GM19351 (cell line): Measurements from ENCODE around the gene ATP7A.
"Not testable (repeated sequence)": the region's sequence is repeated elsewhere in the genome, so short reads cannot be mapped to it uniquely, and the experiment has no call there.

Source experiments
- ATAC-seq: cut with Tn5 transposase; IDR thresholded peaks from one replicate; pipeline ENCODE4 v1.9.1; 2021; ENCODE audit warnings: mild to moderate bottlenecking, moderate library complexity; ENCODE audit not compliant: unreplicated experiment

The ATP7A gene

DNA sequence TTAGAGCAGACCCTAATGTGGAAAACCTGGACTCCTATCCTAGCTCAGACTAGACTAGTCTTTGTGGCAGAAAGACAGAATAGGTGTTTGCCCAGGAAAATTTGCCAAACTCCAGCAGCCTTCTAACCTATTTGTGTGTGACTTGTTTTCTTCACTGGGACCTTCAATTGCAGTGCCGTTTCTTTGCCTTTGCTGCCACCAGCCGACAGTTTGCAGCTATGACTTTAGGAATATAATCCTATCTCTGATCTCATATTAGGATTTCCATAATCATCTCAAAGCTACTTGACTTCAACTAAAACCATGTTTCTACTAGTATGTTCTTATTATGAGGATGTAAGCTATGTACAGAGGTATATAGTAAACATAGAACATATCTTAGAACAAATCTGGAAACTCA, 119.2 kb downstream of the ATP7A start:
- peak; percentile 58 for ATAC-seq

DNA sequence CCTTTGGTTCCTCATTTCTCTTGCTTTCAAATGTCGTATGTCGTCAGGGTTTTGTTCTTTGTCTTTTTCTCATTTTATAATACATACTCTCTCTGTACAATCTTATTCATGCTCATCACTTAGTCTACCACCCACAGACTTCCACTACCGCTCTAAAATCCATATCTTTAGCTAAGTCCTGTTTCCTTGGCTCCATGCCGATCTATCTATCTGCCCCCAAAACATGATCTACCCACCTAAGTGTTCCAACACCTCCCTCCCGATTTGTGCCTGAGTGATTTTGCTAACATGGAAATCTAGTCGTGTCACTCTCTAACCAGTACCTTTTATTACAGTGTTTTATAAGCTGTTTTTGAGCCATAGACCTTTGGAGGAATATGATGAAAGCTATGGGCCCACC, 124.6 kb downstream of the ATP7A start:
- no peak for ATAC-seq

DNA sequence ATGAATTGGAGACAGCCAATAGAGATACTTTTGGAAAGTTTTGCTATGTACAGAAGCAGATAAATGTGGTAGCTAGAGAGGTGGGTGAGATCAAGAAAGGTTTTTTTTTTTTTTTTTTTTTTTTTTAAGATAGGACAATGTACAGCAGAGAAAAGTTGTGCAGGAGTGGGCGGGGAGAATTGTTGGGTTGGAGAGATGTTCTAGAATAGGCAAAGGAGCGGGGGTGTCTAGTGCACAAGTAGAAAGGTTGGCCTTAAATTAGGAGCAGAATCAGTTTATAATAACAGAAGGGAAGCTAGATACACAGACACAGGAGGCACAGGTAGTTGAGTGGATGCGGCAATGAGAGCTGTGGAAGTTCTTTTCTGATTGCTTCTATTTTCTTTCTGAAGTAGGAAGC, 127.4 kb downstream of the ATP7A start:
- ATAC-seq = no peak

DNA sequence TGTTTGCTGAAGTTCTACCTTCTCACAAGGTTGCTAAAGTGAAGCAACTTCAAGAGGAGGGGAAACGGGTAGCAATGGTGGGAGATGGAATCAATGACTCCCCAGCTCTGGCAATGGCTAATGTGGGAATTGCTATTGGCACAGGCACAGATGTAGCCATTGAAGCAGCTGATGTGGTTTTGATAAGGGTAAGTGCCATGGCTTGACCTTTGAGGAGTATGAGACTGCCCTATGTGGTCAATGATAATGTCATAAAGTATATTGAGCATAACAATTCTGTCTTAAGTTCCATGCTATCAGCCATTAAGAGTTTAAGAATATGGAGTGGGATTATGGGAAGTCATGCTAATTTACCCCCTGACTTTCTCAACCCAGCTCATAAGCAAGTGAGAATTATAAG, 132.1 kb downstream of the ATP7A start:
- no peak for ATAC-seq

DNA sequence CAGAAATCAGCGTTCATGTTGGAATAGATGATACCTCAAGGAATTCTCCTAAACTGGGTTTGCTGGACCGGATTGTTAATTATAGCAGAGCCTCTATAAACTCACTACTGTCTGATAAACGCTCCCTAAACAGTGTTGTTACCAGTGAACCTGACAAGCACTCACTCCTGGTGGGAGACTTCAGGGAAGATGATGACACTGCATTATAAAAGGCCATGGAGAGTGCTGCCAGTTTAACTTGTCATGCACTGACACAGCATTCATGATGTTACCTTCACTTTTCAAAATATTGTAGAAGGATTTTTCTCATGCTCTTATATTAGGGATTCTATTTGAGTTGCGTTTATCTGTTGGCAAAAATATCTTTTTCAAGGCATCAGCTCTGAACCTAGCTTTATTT, 135.9 kb downstream of the ATP7A start:
- ATAC-seq = no peak

DNA sequence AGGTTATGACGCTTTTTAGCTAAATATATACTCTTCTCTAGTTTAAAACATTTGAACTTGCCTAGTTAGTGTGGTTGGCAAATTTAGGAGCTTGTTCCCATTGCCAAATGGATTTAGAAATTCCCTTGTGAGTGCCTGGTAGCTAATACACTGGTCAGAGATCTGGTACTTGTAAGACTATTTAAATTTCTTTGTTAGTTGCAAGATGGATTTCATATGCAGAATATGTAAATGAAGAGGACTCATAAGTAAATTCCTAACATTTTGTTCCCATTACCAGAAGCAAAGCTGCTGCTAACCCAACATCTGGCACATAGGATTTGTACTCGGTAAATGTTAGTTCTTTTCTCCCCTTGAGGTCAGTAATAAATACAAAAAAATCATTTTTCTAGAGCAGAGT, 137.6 kb downstream of the ATP7A start:
- ATAC-seq = no peak

DNA sequence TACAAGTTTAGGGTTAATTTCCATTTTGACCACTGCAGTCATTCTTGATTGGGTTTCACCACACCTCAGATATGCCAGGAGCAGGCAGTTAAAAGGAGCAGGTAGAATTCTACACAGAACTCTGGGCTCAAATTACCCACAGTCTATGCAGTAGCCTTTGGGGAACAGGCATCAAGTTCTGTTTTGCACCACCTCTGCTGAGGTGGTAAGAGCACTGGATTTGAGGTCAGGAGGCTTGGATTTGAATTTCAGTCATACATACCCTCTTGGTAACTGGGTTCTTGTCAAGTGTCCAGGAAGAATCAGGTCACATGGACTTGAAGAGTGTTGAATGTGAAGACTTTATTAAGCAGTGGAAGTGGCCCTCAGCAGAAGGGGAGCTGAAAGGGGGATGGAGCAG, 153.2 kb downstream of the ATP7A start:
- ATAC-seq = no peak

DNA sequence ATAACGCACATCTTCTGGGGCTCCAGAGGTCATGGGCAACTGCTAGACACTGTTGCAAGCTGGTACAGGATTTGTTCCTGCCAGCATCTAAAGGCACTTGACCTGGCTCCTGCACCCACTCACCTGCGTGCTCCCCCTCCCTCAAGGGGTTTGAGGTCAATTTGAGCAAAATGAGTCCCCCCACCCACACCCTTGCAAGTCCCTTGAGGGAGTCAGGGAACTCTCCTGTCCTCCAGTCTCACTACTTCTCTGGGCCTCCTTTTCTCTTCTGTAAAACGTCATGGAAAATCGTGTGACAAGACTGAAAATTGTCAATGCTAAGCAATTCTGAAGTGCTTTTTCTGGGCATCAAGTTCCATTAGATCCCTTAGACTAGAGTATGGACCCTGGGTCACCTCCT, 153.7 kb downstream of the ATP7A start:
- ATAC-seq = no peak

DNA sequence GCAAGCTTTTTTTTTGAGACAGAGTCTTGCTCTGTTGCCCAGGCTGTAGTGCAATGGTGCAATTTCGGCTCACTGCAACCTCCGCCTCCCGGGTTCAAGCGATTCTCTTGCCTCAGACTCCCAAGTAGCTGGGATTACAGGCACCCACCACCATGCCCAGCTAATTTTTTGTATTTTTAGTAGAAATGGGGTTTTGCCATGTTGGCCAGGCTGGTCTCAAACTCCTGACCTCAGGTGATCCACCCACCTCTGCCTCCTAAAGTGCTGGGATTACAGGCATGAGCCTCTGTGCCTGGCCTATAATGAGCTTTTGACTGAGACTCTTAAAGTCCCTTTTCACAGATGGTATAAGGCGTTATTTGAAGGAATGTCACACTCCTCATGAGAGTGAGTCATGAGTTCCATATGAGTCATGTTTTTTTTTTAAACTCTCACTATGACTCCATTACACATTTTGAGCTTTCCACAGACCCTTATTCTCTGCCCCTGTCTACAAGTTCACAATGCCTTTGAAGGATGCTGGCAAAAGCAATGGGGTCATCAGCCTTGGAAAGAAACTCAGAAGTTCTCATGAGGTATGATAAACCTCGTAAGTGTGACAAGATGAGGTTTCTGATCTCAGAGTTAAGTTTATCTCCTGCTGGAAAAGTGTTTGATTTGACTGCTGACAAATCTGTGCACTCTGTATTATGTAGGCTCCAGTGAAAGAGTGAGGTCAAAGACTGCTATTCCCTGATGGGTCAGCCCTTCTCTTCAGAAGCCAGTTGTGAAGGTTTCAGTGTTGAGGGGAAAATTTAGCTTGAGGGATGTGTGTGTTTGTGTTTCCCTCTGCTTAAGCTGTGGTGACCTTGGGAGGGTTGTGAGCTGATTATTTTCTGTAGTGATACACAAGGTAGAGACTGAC, 154.5 kb downstream of the ATP7A start:
- ATAC-seq = peak; percentile 84

DNA sequence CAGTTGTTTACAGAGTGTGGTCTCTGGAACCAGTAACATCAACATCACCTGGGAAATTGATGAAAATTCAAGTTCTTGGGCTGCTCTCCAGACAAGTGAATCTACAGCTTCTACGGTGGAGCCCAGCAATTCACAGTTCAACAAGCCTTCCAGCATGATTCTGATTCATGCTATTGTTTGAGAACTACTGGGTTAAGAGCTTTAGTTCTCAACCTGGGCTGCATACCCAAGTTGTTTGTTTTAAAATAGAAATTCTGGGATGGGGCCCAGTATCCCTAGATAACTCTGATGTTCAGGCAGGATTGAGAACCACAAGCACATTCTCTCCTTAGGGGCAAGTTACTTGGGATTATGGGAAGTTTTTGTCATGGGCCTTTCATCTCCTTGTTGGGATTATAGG, 155.6 kb downstream of the ATP7A start:
- no peak for ATAC-seq

DNA sequence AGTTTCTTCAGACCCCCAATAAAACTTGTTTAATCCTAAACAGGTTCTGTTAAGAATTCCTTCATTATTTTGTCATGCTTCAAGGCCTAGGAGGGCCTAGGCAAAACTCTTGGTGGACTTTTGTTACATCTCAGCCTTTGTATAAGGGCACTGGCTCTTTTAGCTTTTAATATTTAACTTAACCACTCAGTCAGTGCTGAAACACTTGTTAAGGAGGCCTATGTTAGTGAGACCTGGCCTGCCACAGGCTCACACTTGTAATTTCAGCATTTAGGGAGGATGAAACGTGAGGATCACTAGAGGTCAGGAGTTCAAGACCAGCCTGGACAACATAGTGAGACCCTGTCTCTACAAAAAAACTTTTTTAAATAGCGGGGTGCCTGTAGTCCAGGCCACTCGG, 160.8 kb downstream of the ATP7A start:
- ATAC-seq = no peak

DNA sequence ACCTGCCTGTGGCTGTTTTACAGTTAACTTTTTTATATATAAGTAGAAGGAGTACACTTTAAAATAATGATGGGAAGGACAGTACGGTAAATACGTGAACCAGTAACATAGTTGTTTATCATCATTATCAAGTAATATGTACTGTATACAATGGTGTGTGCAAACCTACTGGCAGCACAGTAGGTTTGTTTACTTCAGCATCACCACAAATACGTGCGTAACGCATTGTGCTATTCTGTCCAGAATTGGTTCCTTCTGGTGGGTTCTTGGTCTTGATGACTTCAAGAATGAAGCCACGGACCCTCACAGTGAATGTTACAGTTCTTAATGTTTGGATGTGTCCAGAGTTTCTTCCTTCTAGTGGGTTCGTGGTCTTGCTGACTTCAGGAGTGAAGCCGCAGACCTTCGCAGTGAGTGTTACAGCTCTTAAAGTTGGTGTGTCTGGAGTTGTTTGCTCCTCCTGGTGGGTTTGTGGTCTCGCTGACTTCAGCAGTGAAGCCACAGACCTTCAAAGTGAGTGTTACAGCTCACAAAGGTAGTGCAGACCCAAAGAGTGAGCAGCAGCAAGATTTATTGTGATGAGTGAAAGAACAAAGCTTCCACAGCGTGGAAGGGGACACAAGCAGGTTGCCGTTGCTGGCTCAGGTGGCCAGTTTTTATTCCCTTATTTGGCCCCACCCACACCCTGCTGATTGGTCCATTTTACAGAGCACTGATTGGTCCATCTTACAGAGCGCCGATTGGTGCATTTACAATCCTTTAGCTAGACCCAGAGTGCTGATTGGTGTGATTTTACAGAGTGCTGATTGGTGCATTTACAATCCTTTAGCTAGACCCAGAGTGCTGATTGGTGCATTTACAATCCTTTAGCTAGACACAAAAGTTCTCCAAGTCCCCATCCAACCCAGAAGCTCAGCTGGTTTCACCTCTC, 162.9 kb downstream of the ATP7A start:
- ATAC-seq = not testable (repeated sequence)

DNA sequence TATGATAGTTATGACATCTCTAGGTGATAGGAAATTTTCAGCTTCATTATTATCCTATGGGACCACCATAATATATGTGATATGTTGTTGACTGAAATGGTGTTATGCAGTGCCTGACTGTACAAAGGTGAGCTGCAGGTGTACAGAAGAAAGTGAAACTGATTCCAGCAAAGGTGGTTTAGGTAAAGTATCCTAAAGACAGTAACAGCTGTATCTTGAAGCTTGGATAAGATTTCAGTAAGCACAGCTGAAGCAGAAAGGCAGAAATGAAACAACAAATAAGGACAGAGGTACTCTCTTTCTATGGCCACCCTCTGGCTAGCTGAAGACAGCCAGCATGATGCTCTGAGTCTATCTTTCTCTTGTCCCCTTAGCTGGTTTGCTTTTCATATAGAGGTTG, 163.6 kb downstream of the ATP7A start:
- ATAC-seq = no peak

DNA sequence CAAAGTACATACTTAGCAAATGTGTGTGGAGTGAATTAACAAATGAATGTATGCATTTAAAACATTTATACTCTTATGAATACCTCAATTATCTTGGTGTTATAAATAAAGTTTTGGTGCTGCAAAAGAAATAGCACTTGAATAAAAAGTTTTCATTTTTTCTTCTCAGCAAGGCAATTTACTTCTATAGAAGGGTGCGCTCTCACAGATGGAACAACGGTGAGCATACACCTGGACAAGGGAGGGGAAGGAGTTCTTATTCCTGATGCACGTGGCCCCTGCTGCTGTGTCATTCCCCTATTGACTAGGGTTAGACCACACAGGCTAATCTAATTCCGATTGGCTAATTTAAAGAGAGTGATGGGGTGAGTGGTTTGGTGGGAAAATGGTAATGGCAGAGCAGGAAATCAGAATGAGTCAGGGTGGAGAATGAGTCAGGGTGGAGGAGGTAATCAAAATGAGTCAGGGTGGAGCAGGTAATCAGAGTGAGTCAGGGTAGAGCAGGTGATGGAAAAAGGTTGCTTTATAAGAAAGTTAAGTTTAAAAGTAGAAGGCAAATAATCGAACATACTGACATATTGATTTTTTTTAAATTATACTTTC, 165.4 kb downstream of the ATP7A start:
- ATAC-seq = no peak

DNA sequence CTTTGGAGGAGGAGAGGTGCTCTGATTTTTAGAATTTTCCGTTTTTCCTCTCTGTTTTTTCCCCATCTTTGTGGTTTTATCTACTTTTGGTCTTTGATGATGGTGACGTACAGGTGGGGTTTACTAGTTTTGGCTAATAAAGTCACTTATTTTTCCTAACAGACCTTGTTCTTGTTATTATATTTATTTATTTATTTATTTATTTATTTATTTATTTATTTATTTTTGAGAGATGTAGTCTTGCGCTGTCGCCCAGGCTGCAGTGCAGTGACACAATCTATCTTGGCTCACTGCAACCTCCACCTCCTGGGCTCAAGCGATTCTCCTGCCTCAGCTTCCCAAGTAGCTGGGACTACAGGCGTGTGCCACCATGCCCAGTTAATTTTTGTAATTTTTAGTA, 170.9 kb downstream of the ATP7A start:
- not testable (repeated sequence) for ATAC-seq

DNA sequence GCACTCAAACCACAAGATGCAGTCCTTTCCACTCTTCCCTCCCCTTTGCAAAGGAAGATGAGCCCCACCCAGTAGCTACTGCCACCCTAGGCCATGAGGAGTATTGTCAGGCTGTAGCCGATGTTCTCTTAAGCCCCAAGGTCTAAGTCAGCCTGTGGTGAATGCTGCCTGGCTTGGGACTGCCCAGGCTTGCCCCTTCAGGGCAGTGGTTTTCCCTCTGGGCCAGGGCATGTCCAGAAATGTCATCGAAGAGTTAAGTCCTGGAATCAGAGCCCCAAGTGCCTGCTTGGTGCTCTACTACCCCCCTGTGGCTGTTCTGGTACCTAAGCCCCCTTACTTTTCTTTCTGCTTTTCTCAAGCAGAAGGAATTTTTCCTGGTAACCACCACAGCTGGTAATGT, 181.8 kb downstream of the ATP7A start:
- peak; percentile 86 for ATAC-seq

DNA sequence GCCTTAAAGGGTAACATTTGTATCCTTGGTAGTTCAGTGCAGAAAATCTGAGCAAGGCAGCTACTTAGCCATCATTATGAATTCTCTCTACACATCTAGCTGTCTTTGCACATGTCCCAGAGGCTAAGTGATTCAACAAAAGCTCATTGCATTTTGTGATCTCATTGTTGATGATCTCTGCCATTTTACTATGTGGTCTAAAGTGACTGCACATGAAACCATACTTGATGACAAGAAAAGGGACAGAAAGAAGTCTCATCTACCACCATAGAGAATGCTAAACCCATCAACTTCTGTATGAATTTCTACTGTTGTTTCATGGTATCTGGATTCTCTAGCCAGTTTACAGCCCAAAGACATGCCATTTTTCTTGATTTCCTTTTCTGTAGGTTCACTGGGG, 187.6 kb downstream of the ATP7A start:
- ATAC-seq = no peak
